Kidney (tissue), 14 donors: ENCODE measurements around the gene GPR37. TPM values are rescaled to one million over a fixed set of nuclear protein-coding genes. Genes with fewer than 3 reads are reported as not detected.

Source experiments
- DNase-seq, 5 donors: peaks; one replicate each; pipeline ENCODE4 v3.0.0-alpha.2; 2013 to 2020
- FAIRE-seq: peaks from 2 replicates; lab custom pipeline; 2012; peaks lifted over from hg19 to GRCh38; lab: Jason Lieb, UNC
- H3K27ac ChIP-seq, 2 donors: one replicate each; pipeline ENCODE4 v1.7.0; 2013; ENCODE audit warnings: low read depth in 2 of 2, low read length in 2 of 2, inconsistent platforms in 1 of 2
- H3K27me3 ChIP-seq: one replicate; pipeline ENCODE4 v1.7.1; 2013; ENCODE audit warnings: low read length, inconsistent platforms; ENCODE audit not compliant: control insufficient read depth, insufficient read depth
- H3K36me3 ChIP-seq, 3 donors: one replicate each; pipeline versions ENCODE4 v1.7.0 to v1.7.1; 2013; ENCODE audit warnings: low read length in 3 of 3, control low read depth in 1 of 3, inconsistent platforms in 1 of 3; ENCODE audit not compliant: insufficient read depth in 3 of 3, control insufficient read depth in 2 of 3
- H3K4me1 ChIP-seq, 3 donors: one replicate each; pipeline versions ENCODE4 v1.7.0 to v1.7.1; 2013; ENCODE audit warnings: low read length in 3 of 3, inconsistent platforms in 1 of 3, low read depth in 1 of 3; ENCODE audit not compliant: control insufficient read depth in 2 of 3, insufficient read depth in 2 of 3
- H3K4me3 ChIP-seq, 3 donors: one replicate each; pipeline versions ENCODE4 v1.7.0 to v1.8.1; 2013; ENCODE audit warnings: low read length in 3 of 3, control low read depth in 1 of 3, inconsistent platforms in 1 of 3
- H3K9ac ChIP-seq, 3 donors: one replicate each; pipeline versions ENCODE4 v1.7.0 to v1.7.1; 2013; ENCODE audit warnings: low read length in 3 of 3, control low read depth in 1 of 3, inconsistent platforms in 1 of 3
- H3K9me3 ChIP-seq, 3 donors: one replicate each; pipeline versions ENCODE4 v1.7.0 to v1.7.1; 2013; ENCODE audit warnings: low read length in 3 of 3, control low read depth in 1 of 3, inconsistent platforms in 1 of 3; ENCODE audit not compliant: control insufficient read depth in 2 of 3, insufficient read depth in 1 of 3
- CTCF ChIP-seq: IDR thresholded peaks from 3 replicates; pipeline ENCODE4 v1.5.1; 2012; ENCODE audit warnings: mild to moderate bottlenecking, moderate library complexity, borderline replicate concordance; ENCODE audit not compliant: insufficient read depth; ENCODE audit errors: extremely low read depth
- intact Hi-C: fragments of 100-400 bp; cut with DNase I; formaldehyde crosslinking; loops from one replicate; pipeline ENCODE4 v1.11.1; 2022
- polyA plus RNA-seq: library from polyadenylated mRNA; stranded (reverse); fragments of 350-450 nt; fragmentation: Illumina TruSeq; extraction: RNeasy Lipid Tissue Mini Kit (QIAGEN cat#74804); gene quantifications from one replicate; pipeline ENCODE4 v1.2.3, GENCODE V29; 2014; ENCODE audit warnings: low read depth, low replicate concordance; ENCODE audit not compliant: insufficient read depth
- total RNA-seq: library from RNA; stranded (reverse); fragmentation: NEBNext Ultra II Directional; extraction: Animal tissue kit (Norgen Biotek cat#: 25700); gene quantifications from one replicate; pipeline ENCODE4 v1.2.1, GENCODE V29; 2021
- donor health status: control.
- donor health status: control.
- donor health status: control.
- donor health status: control.
- donor health status: control.
- donor health status: DM: yes; HTN: yes; CAD: no.
- donor health status: Normal renal cell carcinoma (clear cell type).

Gene GPR37
- total and polyA plus RNA-seq, 2 donors from 2014 or later, result 0.60 to 4.4 TPM

- H3K27ac ChIP-seq, result no peak overlapping the region
- TF ChIP-seq CTCF, result no peak
- FAIRE-seq (no peak), DNase-seq (no peak)
- no peak overlapping the region for H3K9ac ChIP-seq
- H3K4me3 ChIP-seq, result no peak overlapping the region
- no peaks in the 10 kb centered on the region for H3K27me3 ChIP-seq
- intact Hi-C loops, result no loop called here
- H3K4me1 ChIP-seq, result no peaks in the 10 kb centered on the region
- no peaks in the 10 kb centered on the region for H3K36me3 ChIP-seq
- H3K9me3 ChIP-seq, result no peaks in the 10 kb centered on the region
These were observed 10.6 kb upstream of the GPR37 start for GRCh38 chr7:124776153-124776552.

GRCh38 chr7:124775422-124775821 is 9.8 kb upstream of the GPR37 start:
- Histone ChIP-seq H3K27ac (no peak overlapping the region), H3K9ac (no peak overlapping the region), H3K36me3 (no peaks in the 10 kb centered on the region), H3K27me3 (no peaks in the 10 kb centered on the region), H3K4me1 (no peaks in the 10 kb centered on the region), H3K9me3 (no peaks in the 10 kb centered on the region), H3K4me3 (no peak overlapping the region)
- no peak for TF ChIP-seq CTCF
- no peak for DNase-seq
- no peak for FAIRE-seq
- intact Hi-C loops, result no loop called here

GRCh38 chr7:124773938-124774337 is 8.3 kb upstream of the GPR37 start:
- Histone ChIP-seq H3K4me3 (no peak overlapping the region), H3K36me3 (no peaks in the 10 kb centered on the region), H3K9ac (no peak overlapping the region), H3K9me3 (no peaks in the 10 kb centered on the region), H3K27ac (no peak overlapping the region), H3K4me1 (no peaks in the 10 kb centered on the region), H3K27me3 (no peaks in the 10 kb centered on the region)
- intact Hi-C loops, result no loop called here
- DNase-seq, result no peak
- no peak for TF ChIP-seq CTCF
- FAIRE-seq, result no peak

- no peaks in the 10 kb centered on the region for H3K36me3 ChIP-seq
- no peaks in the 10 kb centered on the region for H3K27me3 ChIP-seq
- no peak overlapping the region for H3K9ac ChIP-seq
- intact Hi-C loops, result no loop called here
- DNase-seq (no peak), FAIRE-seq (no peak)
- no peak overlapping the region for H3K4me3 ChIP-seq
- no peaks in the 10 kb centered on the region for H3K4me1 ChIP-seq
- no peaks in the 10 kb centered on the region for H3K9me3 ChIP-seq
- no peak for TF ChIP-seq CTCF
- H3K27ac ChIP-seq, result no peak overlapping the region
These were observed 7.7 kb upstream of the GPR37 start for GRCh38 chr7:124773339-124773738.
